ENCODE data around the gene TRIM41.
"Not testable (repeated sequence)": the region's sequence is repeated elsewhere in the genome, so short reads cannot be mapped to it uniquely, and the experiment has no call there.

TRIM41 gene

GRCh38 chr5:181223058-181223728 lies at the start of gene TRIM41:
Gene TRIM41 (plus strand): TSS chr5:181223281. CDS start chr5:181224000, 719 bp downstream.
- FAIRE-seq = peak; percentile 62

DNA sequence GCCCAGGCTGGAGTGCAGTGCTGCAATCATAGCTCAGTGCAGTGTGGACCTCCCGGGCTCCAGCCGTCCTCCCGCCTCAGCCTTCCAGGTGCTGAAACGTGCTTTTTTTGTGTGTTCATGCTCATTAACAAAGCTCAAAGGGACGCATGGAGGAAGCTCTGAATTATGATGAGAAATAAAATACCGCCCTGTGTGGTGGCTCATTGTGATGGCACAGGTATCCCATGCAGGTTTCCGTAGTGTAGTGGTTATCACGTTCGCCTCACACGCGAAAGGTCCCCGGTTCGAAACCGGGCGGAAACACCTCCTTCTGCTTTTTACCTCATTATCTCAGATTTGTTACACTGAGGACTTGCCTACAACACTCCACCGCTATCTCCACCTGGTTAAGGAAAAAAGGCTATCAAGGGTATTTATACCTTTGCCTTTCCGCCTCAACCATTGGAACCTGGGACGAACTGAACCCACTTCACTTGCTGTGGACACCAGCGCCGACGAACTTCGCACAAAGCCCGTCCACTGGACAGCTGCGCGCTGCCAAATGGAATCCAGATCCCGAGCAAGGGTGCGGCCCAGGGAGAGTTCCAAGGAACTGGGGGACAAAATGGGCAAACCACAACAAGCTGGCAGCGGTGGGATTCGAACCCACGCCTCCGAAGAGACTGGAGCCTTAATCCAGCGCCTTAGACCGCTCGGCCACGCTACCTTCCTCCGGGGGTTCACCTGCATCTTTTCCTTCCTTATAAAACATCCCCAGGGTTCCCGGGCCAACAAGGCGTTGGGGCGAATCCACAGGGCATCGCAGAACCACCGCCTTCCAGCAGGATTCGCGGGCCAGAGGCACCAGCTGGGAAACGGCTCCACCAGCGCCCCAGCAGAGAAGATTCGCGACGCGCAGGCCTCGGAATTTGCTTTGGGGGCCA lies 49.4 kb upstream of the TRIM41 start:
- no peak for FAIRE-seq

DNA sequence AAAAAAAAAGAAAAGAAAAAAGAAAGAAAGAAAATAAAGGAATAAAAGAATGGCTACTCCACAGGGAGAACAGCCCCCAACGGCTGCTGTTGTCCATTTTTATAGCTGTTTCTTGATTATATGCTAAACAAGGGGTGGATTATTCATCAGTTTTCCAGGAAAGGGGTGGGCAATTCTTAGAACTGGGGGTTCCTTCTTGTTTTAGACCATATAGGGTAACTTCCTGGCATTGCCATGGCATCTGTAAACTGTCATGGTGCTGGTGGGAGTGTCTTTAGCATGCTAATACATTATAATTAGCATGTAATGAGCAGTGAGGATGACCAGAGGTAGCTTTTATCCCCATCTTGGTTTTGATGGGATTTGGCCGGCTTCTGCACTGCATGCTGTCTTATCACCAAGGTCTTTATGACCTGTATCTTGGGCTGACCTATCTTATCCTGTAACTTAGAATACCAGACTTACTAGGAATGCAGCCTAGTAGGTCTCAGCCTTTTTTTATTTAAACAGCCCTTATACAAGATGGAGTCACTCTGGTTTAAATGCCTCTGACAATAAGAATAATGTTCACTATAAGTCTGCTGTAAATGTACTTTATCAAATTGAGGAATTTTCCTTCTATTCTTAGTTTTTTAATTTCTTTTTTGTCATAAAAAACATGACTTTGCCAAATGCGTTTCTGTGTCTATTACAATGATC lies 46.7 kb upstream of the TRIM41 start:
- FAIRE-seq = no peak

GRCh38 chr5:181177559-181177958 lies 45.5 kb upstream of the TRIM41 start:
- FAIRE-seq = not testable (repeated sequence)

- no peak for FAIRE-seq
These were observed 41.2 kb upstream of the TRIM41 start for GRCh38 chr5:181181650-181182565.

- no peak for FAIRE-seq
These were observed 40.4 kb upstream of the TRIM41 start for GRCh38 chr5:181182651-181183050.

- FAIRE-seq = no peak
These were observed 38.2 kb upstream of the TRIM41 start for GRCh38 chr5:181184845-181185216.

GRCh38 chr5:181185560-181185959 lies 37.5 kb upstream of the TRIM41 start:
- no peak for FAIRE-seq

- FAIRE-seq = no peak
These were observed 37.1 kb upstream of the TRIM41 start for GRCh38 chr5:181186022-181186421.

DNA sequence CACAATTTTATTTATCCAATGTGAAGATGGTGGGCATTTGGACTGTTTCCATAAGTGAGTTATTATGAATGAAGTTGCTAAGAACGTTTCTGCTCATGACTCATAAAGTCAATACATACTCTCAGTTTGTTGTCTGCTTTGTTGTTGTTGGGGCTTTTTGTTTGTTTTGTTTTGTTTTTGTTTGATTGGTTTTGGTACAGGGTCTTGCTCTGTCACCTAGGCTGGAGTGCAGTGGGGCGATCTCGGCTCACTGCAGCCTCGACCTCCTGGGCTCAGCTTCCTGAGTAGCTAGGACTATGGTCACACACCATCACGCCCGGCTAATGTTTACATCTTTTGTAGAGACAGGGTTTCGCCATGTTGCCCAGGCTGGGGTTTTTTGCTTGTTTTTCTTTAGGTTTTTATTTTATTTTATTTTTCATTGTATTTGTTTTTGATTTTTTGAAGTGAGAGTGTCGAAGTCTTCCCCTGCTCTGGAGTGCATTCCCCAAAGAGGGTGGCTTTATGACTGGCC lies 36.0 kb upstream of the TRIM41 start:
- FAIRE-seq = no peak

GRCh38 chr5:181187500-181188213 lies 35.4 kb upstream of the TRIM41 start:
- FAIRE-seq = no peak

GRCh38 chr5:181188700-181189362 lies 34.2 kb upstream of the TRIM41 start:
- FAIRE-seq = no peak

DNA sequence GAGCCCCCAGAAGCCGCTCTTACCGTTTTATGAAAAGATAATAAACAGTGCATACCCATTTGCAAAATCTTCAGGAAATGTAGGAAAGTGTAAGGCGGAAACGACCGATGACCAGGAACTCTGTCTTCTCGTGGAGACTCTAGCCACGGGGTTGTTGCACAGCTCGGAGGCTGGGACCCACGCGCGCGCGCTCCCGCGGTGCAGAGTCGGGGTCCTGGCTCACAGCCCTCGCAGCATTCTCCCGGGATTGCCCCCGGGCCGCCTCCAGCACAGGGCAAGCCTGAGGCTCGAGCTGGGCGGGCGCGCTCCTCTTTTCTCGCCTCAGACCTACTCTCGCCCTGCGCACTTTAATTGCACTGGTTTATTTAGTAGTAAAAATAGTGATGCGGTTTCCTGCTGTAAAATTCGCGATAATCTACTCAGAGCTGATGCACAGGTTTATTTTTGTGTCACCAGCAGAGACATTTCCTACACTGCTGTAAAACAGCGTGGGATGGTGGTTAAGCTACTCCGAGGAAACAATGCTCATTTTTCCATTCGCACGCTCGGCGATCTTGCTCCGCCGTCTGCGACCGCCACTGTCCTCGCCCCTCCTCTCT lies 33.6 kb upstream of the TRIM41 start:
- no peak for FAIRE-seq

DNA sequence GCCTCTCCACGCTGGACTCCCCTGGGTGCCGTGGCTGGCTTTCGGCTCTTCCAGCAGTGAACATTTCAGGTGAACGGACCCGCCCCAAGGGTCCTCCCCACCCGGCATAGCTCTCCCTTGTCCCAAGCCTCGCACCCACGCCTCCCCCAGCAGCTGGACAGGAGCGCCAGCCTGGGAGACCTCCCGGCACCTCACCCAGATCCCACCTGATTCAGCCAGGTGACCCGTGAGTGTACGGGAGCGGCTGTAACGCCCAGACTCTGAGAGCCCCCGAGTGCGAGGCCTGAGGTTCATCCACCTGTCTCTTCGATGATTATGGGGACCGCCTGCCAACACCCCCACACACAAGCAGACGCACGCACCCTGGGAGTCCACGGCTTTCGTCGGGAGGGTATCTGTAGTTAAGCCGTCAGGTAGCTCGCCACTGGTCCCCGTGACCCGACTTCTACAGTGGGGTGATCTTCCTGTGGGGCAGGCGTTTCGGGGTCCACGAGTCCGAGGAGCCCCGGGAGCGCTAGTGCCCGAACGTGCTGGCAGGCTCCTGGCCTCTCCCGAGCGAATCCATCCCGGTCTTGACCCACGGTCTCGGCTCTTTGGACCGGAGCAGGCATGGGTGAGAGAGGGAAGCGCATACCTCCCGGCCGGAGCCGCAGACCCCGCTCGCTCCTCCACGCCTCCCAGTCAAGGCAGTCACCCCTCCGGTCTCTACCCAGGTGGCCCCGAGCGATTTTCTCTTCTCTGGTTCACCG lies 32.9 kb upstream of the TRIM41 start:
- no peak for FAIRE-seq

GRCh38 chr5:181190711-181191525 lies 32.2 kb upstream of the TRIM41 start:
- FAIRE-seq = no peak

DNA sequence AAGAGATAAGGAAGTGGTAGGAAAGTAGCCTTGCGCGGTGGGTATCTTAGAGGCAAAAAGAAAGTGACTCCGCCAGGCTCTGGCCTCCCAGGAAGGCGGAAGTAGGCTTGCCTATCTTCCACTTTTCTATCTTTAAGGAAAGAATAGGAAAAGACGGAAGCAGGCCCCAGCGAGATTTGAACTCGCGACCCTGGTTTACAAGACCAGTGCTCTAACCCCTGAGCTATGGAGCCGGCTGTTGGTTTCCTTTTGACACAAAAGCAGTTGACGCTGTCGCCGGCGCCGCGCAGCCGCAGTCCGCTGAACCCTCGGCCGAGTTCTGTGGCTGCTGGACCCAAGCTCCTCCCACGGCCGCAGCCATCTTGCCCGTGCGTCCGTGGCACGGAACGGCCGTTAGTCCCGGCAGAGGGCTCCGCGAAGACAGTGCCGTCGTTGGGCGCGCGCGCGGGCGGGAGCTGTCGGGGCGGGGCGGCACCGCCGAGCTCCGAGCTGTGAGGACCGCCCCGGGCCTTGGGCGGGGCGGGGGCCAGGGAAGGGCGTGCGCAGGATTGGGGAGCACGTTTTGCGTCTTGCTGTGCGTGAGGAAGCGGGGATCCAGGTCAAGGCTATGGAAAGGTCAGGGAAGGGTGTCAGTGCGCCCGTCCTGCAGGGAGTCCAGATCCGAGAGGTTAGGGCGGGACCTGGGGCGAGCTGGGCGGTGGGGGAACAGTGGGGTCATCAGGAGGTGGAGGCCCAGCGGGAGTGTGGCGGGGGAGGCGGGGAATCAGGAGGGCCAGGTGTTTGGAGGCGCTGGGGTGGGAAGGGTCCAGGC lies 31.4 kb upstream of the TRIM41 start:
- FAIRE-seq = peak; percentile 3

DNA sequence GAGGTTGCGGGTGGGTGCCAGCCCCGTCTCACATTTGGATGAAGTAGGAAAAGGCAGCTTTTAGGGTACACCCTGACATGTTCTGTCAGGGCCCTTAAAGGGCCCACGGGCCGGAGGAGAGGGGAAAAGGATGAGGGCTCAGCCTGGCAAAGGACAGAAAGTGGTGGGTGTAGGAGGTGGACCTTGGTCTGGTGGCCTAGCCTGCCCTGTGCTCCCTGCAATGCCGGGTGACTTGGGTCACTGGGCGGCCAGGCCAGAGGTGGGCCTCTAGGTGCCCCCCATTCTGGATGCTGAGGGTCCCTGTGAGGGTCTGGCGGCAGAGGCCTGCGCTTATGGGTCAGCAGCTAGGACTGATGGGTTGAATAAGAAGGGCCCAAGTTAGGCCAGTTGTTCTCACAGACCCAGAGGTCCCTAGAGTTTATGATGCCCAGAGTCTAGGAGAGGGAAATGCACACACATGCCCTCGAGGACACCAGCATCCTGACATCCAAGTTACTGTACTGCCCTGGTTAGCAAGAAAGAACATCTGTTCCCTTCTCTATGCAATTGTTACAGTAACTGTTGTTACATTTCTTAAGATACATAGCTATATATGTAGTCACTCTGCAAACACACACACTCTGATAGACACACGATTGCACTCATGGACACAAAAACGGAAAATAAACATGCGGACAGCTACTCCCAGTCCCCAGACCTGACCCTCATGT lies 30.6 kb upstream of the TRIM41 start:
- FAIRE-seq = no peak
